GM12801 (cell line): ENCODE data around the gene MRPL33.

ENCODE experiments used
- TF ChIP-seq, protein P1 (sequence below): IDR thresholded peaks from one replicate; pipeline ENCODE4 v1.5.1; 2011; ENCODE audit warnings: control low read depth; ENCODE audit not compliant: insufficient read length; ENCODE audit errors: extremely low read depth

MRPL33 gene

GRCh38 chr2:27773959-27774358 is 2.4 kb downstream of the MRPL33 start:
- TF ChIP-seq, protein P1, sequence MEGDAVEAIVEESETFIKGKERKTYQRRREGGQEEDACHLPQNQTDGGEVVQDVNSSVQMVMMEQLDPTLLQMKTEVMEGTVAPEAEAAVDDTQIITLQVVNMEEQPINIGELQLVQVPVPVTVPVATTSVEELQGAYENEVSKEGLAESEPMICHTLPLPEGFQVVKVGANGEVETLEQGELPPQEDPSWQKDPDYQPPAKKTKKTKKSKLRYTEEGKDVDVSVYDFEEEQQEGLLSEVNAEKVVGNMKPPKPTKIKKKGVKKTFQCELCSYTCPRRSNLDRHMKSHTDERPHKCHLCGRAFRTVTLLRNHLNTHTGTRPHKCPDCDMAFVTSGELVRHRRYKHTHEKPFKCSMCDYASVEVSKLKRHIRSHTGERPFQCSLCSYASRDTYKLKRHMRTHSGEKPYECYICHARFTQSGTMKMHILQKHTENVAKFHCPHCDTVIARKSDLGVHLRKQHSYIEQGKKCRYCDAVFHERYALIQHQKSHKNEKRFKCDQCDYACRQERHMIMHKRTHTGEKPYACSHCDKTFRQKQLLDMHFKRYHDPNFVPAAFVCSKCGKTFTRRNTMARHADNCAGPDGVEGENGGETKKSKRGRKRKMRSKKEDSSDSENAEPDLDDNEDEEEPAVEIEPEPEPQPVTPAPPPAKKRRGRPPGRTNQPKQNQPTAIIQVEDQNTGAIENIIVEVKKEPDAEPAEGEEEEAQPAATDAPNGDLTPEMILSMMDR: no peak

GRCh38 chr2:27776097-27776496 is 4.6 kb downstream of the MRPL33 start:
- TF ChIP-seq, protein P1: no peak

DNA sequence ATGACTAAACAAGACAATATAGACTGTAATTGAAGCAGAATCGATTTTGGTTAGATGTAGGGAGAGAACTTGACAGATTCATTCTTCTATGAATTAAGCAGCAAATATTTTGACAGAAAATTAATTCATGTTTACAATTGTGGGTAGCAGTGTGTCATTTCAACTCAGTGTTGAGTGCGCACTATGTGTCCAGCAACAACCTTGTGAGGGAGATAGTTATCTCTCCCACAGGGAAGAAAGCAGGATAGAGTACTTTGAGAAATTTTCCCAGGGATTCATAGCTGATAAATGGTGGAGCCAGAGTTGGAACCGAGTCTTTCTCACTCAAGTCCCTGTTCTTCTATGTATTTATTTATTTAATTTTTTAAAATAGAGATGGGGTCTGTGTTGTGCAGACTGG is 5.2 kb downstream of the MRPL33 start:
- TF ChIP-seq, protein P1: no peak

- TF ChIP-seq, protein P1: no peak
Measured at GRCh38 chr2:27779417-27780055, 8.0 kb downstream of the MRPL33 start.

- TF ChIP-seq, protein P1: no peak
Measured at GRCh38 chr2:27781496-27781895, 10.0 kb downstream of the MRPL33 start.

GRCh38 chr2:27782701-27783100 is 11.2 kb downstream of the MRPL33 start:
- TF ChIP-seq, protein P1: no peak

- TF ChIP-seq, protein P1: no peak
Measured at GRCh38 chr2:27790796-27791195, 19.3 kb downstream of the MRPL33 start.
